B cell (primary cell): ENCODE data around the gene SCART1. TPM values are rescaled to one million over a fixed set of nuclear protein-coding genes. Genes with fewer than 3 reads are reported as not detected.

Experiments used
- ATAC-seq: fragments of 200-7000 bp; cut with Tn5 transposase; one replicate; pipeline ENCODE4 v1.10.0; 2021; ENCODE audit warnings: low read depth, mild to moderate bottlenecking, moderate number of reproducible peaks, moderate library complexity
- CTCF ChIA-PET: fragments of 350-600 bp; sonication (Branson Sonifier 250); formaldehyde crosslinking; loops from one replicate; lab custom pipeline; 2021; ENCODE audit warnings: antibody characterized with exemption, inconsistent platforms; lab: Charles Lee
- POLR2A ChIA-PET: fragments of 350-600 bp; sonication (Branson Sonifier 250); formaldehyde crosslinking; loops from one replicate; lab custom pipeline; 2021; ENCODE audit warnings: antibody characterized with exemption; lab: Charles Lee
- DNase-seq: peaks from one replicate; pipeline ENCODE4 v3.0.0; 2013
- H2AFZ ChIP-seq: 2 replicates; pipeline ENCODE4 v1.6.1; 2012; ENCODE audit warnings: mild to moderate bottlenecking, low read depth, low read length; ENCODE audit not compliant: insufficient read depth, poor library complexity, severe bottlenecking
- H3K27ac ChIP-seq, 2 donors: 1 replicate in 1 of 2; 2 replicates in 1 of 2; pipeline ENCODE4 v1.5.1; 2012 to 2013; ENCODE audit warnings: low read length in 2 of 2, mild to moderate bottlenecking in 2 of 2, moderate library complexity in 1 of 2
- H3K27me3 ChIP-seq, 4 experiments: fragments of 200-600 bp in 1 of 4; sonication (generic) in 1 of 4; replicated peaks in 1 of 4; 1 replicate in 2 of 4; 2 replicates in 2 of 4; pipeline versions ENCODE4 v1.6.1 to v1.7.0; 2013 to 2016; ENCODE audit warnings: low read length in 3 of 4, mild to moderate bottlenecking in 2 of 4, mixed read lengths in 1 of 4, moderate library complexity in 1 of 4; ENCODE audit not compliant: insufficient read depth in 4 of 4, control insufficient read depth in 3 of 4; ENCODE audit errors: control extremely low read depth in 1 of 4
- H3K36me3 ChIP-seq, 2 experiments: replicated peaks in 1 of 2; 1 replicate in 1 of 2; 2 replicates in 1 of 2; pipeline versions ENCODE4 v1.6.1 to v1.7.1; 2013; ENCODE audit warnings: low read length in 1 of 2; ENCODE audit not compliant: insufficient read depth in 2 of 2, control insufficient read depth in 1 of 2; ENCODE audit errors: control extremely low read depth in 1 of 2, extremely low read depth in 1 of 2
- H3K4me1 ChIP-seq, 2 donors: fragments of 200-600 bp in 1 of 2; sonication (generic) in 1 of 2; 1 replicate in 1 of 2; 2 replicates in 1 of 2; pipeline versions ENCODE4 v1.5.1 to v1.6.1; 2013 to 2017; ENCODE audit warnings: low read length in 2 of 2; ENCODE audit not compliant: control insufficient read depth in 2 of 2, insufficient read depth in 2 of 2
- H3K4me2 ChIP-seq: replicated peaks from 2 replicates; pipeline ENCODE3; 2012; ENCODE audit warnings: mild to moderate bottlenecking, low read depth, low read length; ENCODE audit not compliant: poor library complexity, severe bottlenecking
- H3K4me3 ChIP-seq, 5 experiments: fragments of 200-600 bp in 1 of 5; sonication (generic) in 1 of 5; 1 replicate in 3 of 5; 2 replicates in 2 of 5; pipeline versions ENCODE4 v1.5.1 to v1.7.0; 2011 to 2016; ENCODE audit warnings: low read length in 4 of 5, mild to moderate bottlenecking in 4 of 5, low read depth in 2 of 5, control low read depth in 1 of 5, moderate library complexity in 1 of 5; ENCODE audit not compliant: insufficient read depth in 1 of 5; ENCODE audit errors: control extremely low read depth in 1 of 5, extremely low read depth in 1 of 5
- H3K79me2 ChIP-seq: fragments of 200-600 bp; sonication (generic); one replicate; pipeline ENCODE4 v1.6.0; 2016; ENCODE audit warnings: low read length; ENCODE audit not compliant: control insufficient read depth, insufficient read depth
- H3K9ac ChIP-seq: fragments of 200-600 bp; sonication (generic); 2 replicates; pipeline ENCODE4 v1.6.1; 2017; ENCODE audit warnings: mild to moderate bottlenecking, low read length, moderate library complexity
- H3K9me3 ChIP-seq, 3 donors: one replicate each; pipeline versions ENCODE4 v1.6.1 to v1.7.1; 2013; ENCODE audit warnings: low read length in 2 of 3; ENCODE audit not compliant: control insufficient read depth in 2 of 3, insufficient read depth in 1 of 3; ENCODE audit errors: control extremely low read depth in 1 of 3
- H4K20me1 ChIP-seq: 2 replicates; pipeline ENCODE4 v1.6.0; 2012; ENCODE audit warnings: mild to moderate bottlenecking, low read length; ENCODE audit not compliant: insufficient read depth, control insufficient read depth, poor library complexity, severe bottlenecking
- H3K27ac Mint-ChIP-seq: one replicate; pipeline ENCODE4 v1.8.0; 2021; ENCODE audit warnings: mixed read lengths
- H3K27me3 Mint-ChIP-seq: one replicate; pipeline ENCODE4 v1.8.0; 2021; ENCODE audit warnings: mixed read lengths
- H3K4me1 Mint-ChIP-seq: one replicate; pipeline ENCODE4 v1.8.0; 2021; ENCODE audit warnings: mixed read lengths
- H3K4me3 Mint-ChIP-seq: one replicate; pipeline ENCODE4 v1.8.0; 2021; ENCODE audit warnings: mixed read lengths
- H3K9me3 Mint-ChIP-seq: one replicate; pipeline ENCODE4 v1.8.0; 2022; ENCODE audit warnings: mixed read lengths; ENCODE audit not compliant: insufficient read depth
- EZH2 ChIP-seq: IDR thresholded peaks from 2 replicates; pipeline ENCODE4 v1.6.1; 2012; ENCODE audit warnings: borderline replicate concordance, low read depth, mild to moderate bottlenecking, moderate library complexity, low read length; ENCODE audit not compliant: insufficient read depth, poor library complexity, severe bottlenecking
- WGBS: methylation state at CpG from one replicate; pipeline ENCODE4 v1.1.5; 2013; ENCODE audit warnings: missing lambda C conversion rate; ENCODE audit not compliant: insufficient coverage; 5-methylcytosine and 5-hydroxymethylcytosine counted together
- intact Hi-C: fragments of 100-400 bp; cut with micrococcal nuclease; formaldehyde crosslinking; loops from one replicate; pipeline ENCODE4 v1.10.0; 2022
- polyA plus RNA-seq: library from polyadenylated mRNA; depleted of rRNA; stranded (reverse); fragments of >200 nt; gene quantifications from 2 replicates; pipeline ENCODE4 v1.2.3, GENCODE V29; 2012
- total RNA-seq, 2 donors: library from RNA; stranded (reverse); fragments of 120-200 nt in 1 of 2; gene quantifications; 1 replicate in 1 of 2; 2 replicates in 1 of 2; pipeline versions ENCODE4 v1.2.3 to v1.2.4, GENCODE V29; 2013 to 2022
- TF ChIP-seq, protein P1 (sequence below): fragments of 200-600 bp; IDR thresholded peaks from one replicate; pipeline ENCODE4 v1.8.0; 2022; ENCODE audit warnings: antibody characterized with exemption, mild to moderate bottlenecking

The SCART1 gene
- total and polyA plus RNA-seq, 2 donors (not counting 1 experiment from before 2014, with no cell fraction given): 4.1 to 4.7 TPM

DNA sequence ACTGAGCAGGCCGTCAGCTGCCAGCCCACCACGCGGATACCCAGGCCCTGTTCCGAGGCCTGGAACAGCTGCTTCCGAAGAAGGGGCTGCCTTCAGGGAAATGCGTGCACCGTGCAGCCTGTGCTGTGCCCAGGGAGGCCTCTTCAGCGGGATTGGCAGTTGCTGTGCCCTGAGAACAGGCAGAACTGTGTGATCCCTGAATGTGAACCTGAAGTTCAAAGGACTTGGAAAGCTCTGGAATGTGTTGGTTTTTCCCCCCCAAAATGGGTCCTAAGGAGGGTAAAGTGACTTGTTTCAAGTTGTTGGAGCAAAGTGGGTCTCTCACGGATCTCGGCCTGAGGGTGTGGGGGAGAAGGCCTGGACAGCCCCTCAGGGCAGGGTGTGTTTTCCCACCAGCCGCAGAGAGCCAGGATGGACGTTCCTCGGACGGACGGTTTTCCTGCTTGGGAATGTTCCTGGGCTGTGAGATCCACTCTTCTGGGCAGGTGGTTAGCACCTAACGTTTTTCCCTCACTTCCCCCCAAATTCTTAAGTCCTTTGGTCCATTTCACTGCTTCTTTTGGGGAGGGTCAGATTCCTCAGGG lies 31.4 kb upstream of the SCART1 start:
- DNase-seq (no peak), ATAC-seq (no peak)
- H2AFZ ChIP-seq: no peak overlapping the region
- peaks cover 0 to 4% (median 2%) of the 10 kb centered on the region in 4 experiments for H3K27me3 ChIP-seq
- H3K9ac ChIP-seq: no peak overlapping the region
- ChIA-PET POLR2A (no interaction called here), CTCF (interaction anchor here (1.2 kb wide), 1 partner anchor 93 kb away, joined by 4 read pairs; no protein-coding TSS in a partner anchor)
- 95% methylated on average over 13 of the region's 16 CpGs for WGBS
- no peaks in the 10 kb centered on the region for H3K9me3 ChIP-seq
- peak overlapping the region; percentile 26 for H3K4me3 Mint-ChIP-seq
- peaks cover 2 to 5% of the 10 kb centered on the region in 2 donors for H3K4me1 ChIP-seq
- H3K27ac ChIP-seq: no peak overlapping the region
- intact Hi-C loops: no loop called here
- H3K9me3 Mint-ChIP-seq: no peaks in the 10 kb centered on the region
- peaks cover 6% of the 10 kb centered on the region for H3K4me1 Mint-ChIP-seq
- H3K4me3 ChIP-seq: no peak overlapping the region
- TF ChIP-seq, protein P1, sequence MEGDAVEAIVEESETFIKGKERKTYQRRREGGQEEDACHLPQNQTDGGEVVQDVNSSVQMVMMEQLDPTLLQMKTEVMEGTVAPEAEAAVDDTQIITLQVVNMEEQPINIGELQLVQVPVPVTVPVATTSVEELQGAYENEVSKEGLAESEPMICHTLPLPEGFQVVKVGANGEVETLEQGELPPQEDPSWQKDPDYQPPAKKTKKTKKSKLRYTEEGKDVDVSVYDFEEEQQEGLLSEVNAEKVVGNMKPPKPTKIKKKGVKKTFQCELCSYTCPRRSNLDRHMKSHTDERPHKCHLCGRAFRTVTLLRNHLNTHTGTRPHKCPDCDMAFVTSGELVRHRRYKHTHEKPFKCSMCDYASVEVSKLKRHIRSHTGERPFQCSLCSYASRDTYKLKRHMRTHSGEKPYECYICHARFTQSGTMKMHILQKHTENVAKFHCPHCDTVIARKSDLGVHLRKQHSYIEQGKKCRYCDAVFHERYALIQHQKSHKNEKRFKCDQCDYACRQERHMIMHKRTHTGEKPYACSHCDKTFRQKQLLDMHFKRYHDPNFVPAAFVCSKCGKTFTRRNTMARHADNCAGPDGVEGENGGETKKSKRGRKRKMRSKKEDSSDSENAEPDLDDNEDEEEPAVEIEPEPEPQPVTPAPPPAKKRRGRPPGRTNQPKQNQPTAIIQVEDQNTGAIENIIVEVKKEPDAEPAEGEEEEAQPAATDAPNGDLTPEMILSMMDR: no peak
- TF ChIP-seq EZH2: no peak
- H3K4me2 ChIP-seq: peak overlapping the region; percentile 60
- peaks cover 37% of the 10 kb centered on the region for H4K20me1 ChIP-seq
- peaks cover 20% of the 10 kb centered on the region for H3K79me2 ChIP-seq
- H3K36me3 ChIP-seq: peaks cover 0 to 9% of the 10 kb centered on the region in 2 experiments
- H3K27ac Mint-ChIP-seq: no peak overlapping the region
- no peaks in the 10 kb centered on the region for H3K27me3 Mint-ChIP-seq
